Measurements from ENCODE around the gene KAT7. TPM values are rescaled to one million over a fixed set of nuclear protein-coding genes. Genes with fewer than 3 reads are reported as not detected.
"Not testable (repeated sequence)": the region's sequence is repeated elsewhere in the genome, so short reads cannot be mapped to it uniquely, and the experiment has no call there.

Gene KAT7
- total RNA-seq, 2 experiments from 2014 or later = 91.7 to 92.5 TPM

GRCh38 chr17:49752508-49752907 is 36.0 kb upstream of the KAT7 start:
- Mint-ChIP-seq H3K27ac (peak overlapping the region; percentile 3), H3K4me1 (peaks cover 55% of the 10 kb centered on the region), H3K36me3 (peaks cover 9% of the 10 kb centered on the region), H3K9me3 (no peaks in the 10 kb centered on the region), H3K4me3 (no peak overlapping the region), H3K27me3 (no peaks in the 10 kb centered on the region)
- ATAC-seq (ENCODE audit: low read depth) (no peak), DNase-seq (no peak)
- POLR2A ChIA-PET = interaction anchor here (0.8 to 2.3 kb wide), 4 partner anchors 11 to 64 kb away, joined by 3 to 19 read pairs (median 4); partner anchors contain the start of genes FAM117A and SLC35B1

- no peaks in the 10 kb centered on the region for H3K27me3 Mint-ChIP-seq
- POLR2A ChIA-PET = interaction anchor here (2.3 kb wide), 1 partner anchor 10 kb away, joined by 19 read pairs; the partner anchor contains the start of gene FAM117A
- peaks cover 47% of the 10 kb centered on the region for H3K4me1 Mint-ChIP-seq
- H3K4me3 Mint-ChIP-seq = no peak overlapping the region
- DNase-seq = no peak
- H3K36me3 Mint-ChIP-seq = peaks cover 13% of the 10 kb centered on the region
- no peak for ATAC-seq (ENCODE audit: low read depth)
- no peak overlapping the region for H3K27ac Mint-ChIP-seq
- H3K9me3 Mint-ChIP-seq = no peaks in the 10 kb centered on the region
Observed at GRCh38 chr17:49753959-49754391, 34.5 kb upstream of the KAT7 start.

- Mint-ChIP-seq H3K27me3 (no peaks in the 10 kb centered on the region), H3K27ac (peak overlapping the region; percentile 26), H3K4me3 (no peak overlapping the region), H3K4me1 (peaks cover 50% of the 10 kb centered on the region), H3K9me3 (no peaks in the 10 kb centered on the region), H3K36me3 (peaks cover 10% of the 10 kb centered on the region)
- DNase-seq (no peak), ATAC-seq (ENCODE audit: low read depth) (no peak)
- POLR2A ChIA-PET = interaction anchor here (0.9 to 1.4 kb wide), 3 partner anchors 8 to 33 kb away, joined by 3 to 8 read pairs (median 3); partner anchors contain the start of genes FAM117A and KAT7
Observed at GRCh38 chr17:49755663-49756283, 32.7 kb upstream of the KAT7 start.

- H3K27me3 Mint-ChIP-seq = no peaks in the 10 kb centered on the region
- DNase-seq (no peak), ATAC-seq (ENCODE audit: low read depth) (no peak)
- H3K27ac Mint-ChIP-seq = peak overlapping the region; percentile 16
- H3K9me3 Mint-ChIP-seq = no peaks in the 10 kb centered on the region
- H3K36me3 Mint-ChIP-seq = peaks cover 10% of the 10 kb centered on the region
- POLR2A ChIA-PET = interaction anchor here (0.7 to 1.7 kb wide), 4 partner anchors 8 to 16 kb away, joined by 3 to 9 read pairs (median 6); partner anchors contain the start of gene FAM117A
- no peak overlapping the region for H3K4me3 Mint-ChIP-seq
- H3K4me1 Mint-ChIP-seq = peaks cover 56% of the 10 kb centered on the region
Observed at GRCh38 chr17:49756323-49757150, 31.9 kb upstream of the KAT7 start.

- no peak for ATAC-seq (ENCODE audit: low read depth)
Observed at GRCh38 chr17:49757151-49757777, 31.2 kb upstream of the KAT7 start.

GRCh38 chr17:49758464-49759010 is 29.9 kb upstream of the KAT7 start:
- not testable (repeated sequence) for H3K27ac Mint-ChIP-seq; H3K4me3 Mint-ChIP-seq; H3K27me3 Mint-ChIP-seq; H3K9me3 Mint-ChIP-seq; ATAC-seq (ENCODE audit: low read depth); DNase-seq
- peaks cover 60% of the 10 kb centered on the region for H3K4me1 Mint-ChIP-seq
- POLR2A ChIA-PET = interaction anchor here (1.2 to 1.7 kb wide), 2 partner anchors 10 to 12 kb away, joined by 5 to 6 read pairs; no protein-coding TSS in a partner anchor
- H3K36me3 Mint-ChIP-seq = peaks cover 10% of the 10 kb centered on the region

More at GRCh38 chr17:49757151-49757777, 31.2 kb upstream of the KAT7 start:
- no peak overlapping the region for H3K4me3 Mint-ChIP-seq
- H3K4me1 Mint-ChIP-seq = peaks cover 60% of the 10 kb centered on the region
- H3K9me3 Mint-ChIP-seq = no peaks in the 10 kb centered on the region
- peak overlapping the region; percentile 16 for H3K27ac Mint-ChIP-seq
- H3K36me3 Mint-ChIP-seq = peaks cover 10% of the 10 kb centered on the region
- DNase-seq = no peak
- POLR2A ChIA-PET = interaction anchor here (1.7 kb wide), 1 partner anchor 10 kb away, joined by 9 read pairs; no protein-coding TSS in a partner anchor
- H3K27me3 Mint-ChIP-seq = no peaks in the 10 kb centered on the region

- no peak overlapping the region for H3K27ac Mint-ChIP-seq
- H3K4me1 Mint-ChIP-seq = peaks cover 59% of the 10 kb centered on the region
- no peaks in the 10 kb centered on the region for H3K27me3 Mint-ChIP-seq
- no peaks in the 10 kb centered on the region for H3K9me3 Mint-ChIP-seq
- peaks cover 9% of the 10 kb centered on the region for H3K36me3 Mint-ChIP-seq
- H3K4me3 Mint-ChIP-seq = no peak overlapping the region
- POLR2A ChIA-PET = interaction anchor here (1.0 to 1.7 kb wide), 3 partner anchors 10 to 51 kb away, joined by 4 to 6 read pairs (median 5); partner anchors contain the start of gene SLC35B1
- ATAC-seq (ENCODE audit: low read depth) = no peak
- DNase-seq = no peak
Observed at GRCh38 chr17:49759203-49759602, 29.3 kb upstream of the KAT7 start.

- no peak for DNase-seq
- POLR2A ChIA-PET = interaction anchor here (5.0 to 5.1 kb wide), 2 partner anchors 12 to 19 kb away, joined by 68 to 76 read pairs; no protein-coding TSS in a partner anchor
- no peak for ATAC-seq (ENCODE audit: low read depth)
- peaks cover 4% of the 10 kb centered on the region for H3K27me3 Mint-ChIP-seq
- H3K9me3 Mint-ChIP-seq = no peaks in the 10 kb centered on the region
- H3K27ac Mint-ChIP-seq = peak overlapping the region; percentile 62
- peaks cover 59% of the 10 kb centered on the region for H3K4me1 Mint-ChIP-seq
- no peak overlapping the region for H3K4me3 Mint-ChIP-seq
- H3K36me3 Mint-ChIP-seq = peaks cover 9% of the 10 kb centered on the region
Observed at GRCh38 chr17:49760296-49760695, 28.2 kb upstream of the KAT7 start.

GRCh38 chr17:49760932-49761558 is 27.4 kb upstream of the KAT7 start:
- no peak for DNase-seq
- peaks cover 9% of the 10 kb centered on the region for H3K36me3 Mint-ChIP-seq

GRCh38 chr17:49762151-49762941 is 26.1 kb upstream of the KAT7 start:
- ATAC-seq (ENCODE audit: low read depth) (no peak), DNase-seq (no peak)
- Mint-ChIP-seq H3K4me3 (peak overlapping the region; percentile 97), H3K36me3 (peaks cover 9% of the 10 kb centered on the region), H3K4me1 (peaks cover 44% of the 10 kb centered on the region), H3K9me3 (no peaks in the 10 kb centered on the region), H3K27me3 (peaks cover 20% of the 10 kb centered on the region), H3K27ac (peak overlapping the region; percentile 95)
- POLR2A ChIA-PET = interaction anchor here (0.6 to 5.1 kb wide), 6 partner anchors 10 to 56 kb away, joined by 3 to 76 read pairs (median 12); partner anchors contain the start of gene KAT7

More at GRCh38 chr17:49760932-49761558, 27.4 kb upstream of the KAT7 start:
- Mint-ChIP-seq H3K4me1 (peaks cover 53% of the 10 kb centered on the region), H3K27ac (peak overlapping the region; percentile 62), H3K4me3 (peak overlapping the region; percentile 97), H3K27me3 (peaks cover 10% of the 10 kb centered on the region), H3K9me3 (no peaks in the 10 kb centered on the region)
- ATAC-seq (ENCODE audit: low read depth) = no peak
- POLR2A ChIA-PET = interaction anchor here (0.7 to 5.1 kb wide), 3 partner anchors 12 to 52 kb away, joined by 3 to 76 read pairs (median 68); no protein-coding TSS in a partner anchor

GRCh38 chr17:49763735-49764558 is 24.5 kb upstream of the KAT7 start, which contains the start of gene FAM117A:
Gene FAM117A (minus strand): TSS chr17:49764131. CDS start chr17:49764087, 44 bp downstream.
- POLR2A ChIA-PET = interaction anchor here (0.5 to 5.1 kb wide), 21 partner anchors 8 to 462 kb away, joined by 3 to 76 read pairs (median 5); partner anchors contain the start of genes KAT7 and SLC35B1
- Mint-ChIP-seq H3K4me1 (peaks cover 36% of the 10 kb centered on the region), H3K36me3 (peaks cover 4% of the 10 kb centered on the region), H3K27ac (peak within 1 kb of the TSS; percentile 95), H3K27me3 (peaks cover 23% of the 10 kb centered on the region), H3K9me3 (no peaks in the 10 kb centered on the region), H3K4me3 (peak within 1 kb of the TSS; percentile 97)
- DNase-seq (peak; percentile 88), ATAC-seq (ENCODE audit: low read depth) (peak; percentile 95)

Measured in activated naive CD8-positive, alpha-beta T cell treated with anti-CD3 and anti-CD28 coated beads, Interleukin-2, amount 10 ng/mL, durations not matched to agents 7 days and 5 days (primary cell).